C4-2B (cell line): ENCODE data around the gene DEFB114.

ENCODE experiments used
- ZFX ChIP-seq: fragments of 450-650 bp; IDR thresholded peaks from 2 replicates; pipeline ENCODE4 v1.6.1; 2017
- TF ChIP-seq, protein P1 (sequence below): fragments of 450-650 bp; conservative IDR thresholded peaks from 2 replicates; pipeline ENCODE4 v1.5.1; 2017; ENCODE audit warnings: mild to moderate bottlenecking

DNA sequence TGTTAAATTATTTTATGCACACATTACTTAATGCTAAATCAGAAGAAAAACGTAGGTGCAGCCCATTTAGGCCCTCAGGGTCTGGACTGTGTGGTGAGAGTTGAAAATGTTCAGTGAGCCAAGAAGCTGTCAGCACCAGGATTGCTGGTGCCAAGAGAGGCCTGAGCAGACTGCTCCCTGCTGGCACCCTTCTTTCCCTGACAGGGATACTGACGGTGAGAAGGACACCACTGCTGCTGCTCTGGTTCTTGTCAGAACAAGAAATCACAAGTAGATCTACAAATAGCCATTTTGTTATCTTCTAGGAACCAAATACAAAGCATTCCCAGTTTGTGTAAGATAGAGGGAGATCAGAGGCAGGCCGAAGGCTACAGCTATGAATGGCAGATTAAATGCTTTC lies 48.9 kb downstream of the DEFB114 start:
- TF ChIP-seq, protein P1, sequence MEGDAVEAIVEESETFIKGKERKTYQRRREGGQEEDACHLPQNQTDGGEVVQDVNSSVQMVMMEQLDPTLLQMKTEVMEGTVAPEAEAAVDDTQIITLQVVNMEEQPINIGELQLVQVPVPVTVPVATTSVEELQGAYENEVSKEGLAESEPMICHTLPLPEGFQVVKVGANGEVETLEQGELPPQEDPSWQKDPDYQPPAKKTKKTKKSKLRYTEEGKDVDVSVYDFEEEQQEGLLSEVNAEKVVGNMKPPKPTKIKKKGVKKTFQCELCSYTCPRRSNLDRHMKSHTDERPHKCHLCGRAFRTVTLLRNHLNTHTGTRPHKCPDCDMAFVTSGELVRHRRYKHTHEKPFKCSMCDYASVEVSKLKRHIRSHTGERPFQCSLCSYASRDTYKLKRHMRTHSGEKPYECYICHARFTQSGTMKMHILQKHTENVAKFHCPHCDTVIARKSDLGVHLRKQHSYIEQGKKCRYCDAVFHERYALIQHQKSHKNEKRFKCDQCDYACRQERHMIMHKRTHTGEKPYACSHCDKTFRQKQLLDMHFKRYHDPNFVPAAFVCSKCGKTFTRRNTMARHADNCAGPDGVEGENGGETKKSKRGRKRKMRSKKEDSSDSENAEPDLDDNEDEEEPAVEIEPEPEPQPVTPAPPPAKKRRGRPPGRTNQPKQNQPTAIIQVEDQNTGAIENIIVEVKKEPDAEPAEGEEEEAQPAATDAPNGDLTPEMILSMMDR, result 0 out of 2 replicates have a peak, but pooled peaks have one; percentile 17
- no peak for TF ChIP-seq ZFX
